SK-N-SH treated with all-trans-retinoic acid at 6 μM for 48 hours (cell line): ENCODE results near the gene SLC35E4.

ENCODE experiments used
- ATAC-seq: fragments of 200-7000 bp; cut with Tn5 transposase; 3 replicates; pipeline ENCODE4 v1.9.1; 2020; ENCODE audit warnings: mild to moderate bottlenecking, moderate library complexity
- ARNTL ChIP-seq: fragments of 450-650 bp; formaldehyde crosslinking; IDR thresholded peaks from 2 replicates; pipeline ENCODE4 v1.5.0; 2020; ENCODE audit warnings: low read depth, mild to moderate bottlenecking, moderate library complexity, borderline replicate concordance
- CREB5 ChIP-seq: fragments of 250-450 bp; sonication (Bioruptor Pico); IDR thresholded peaks from 2 replicates; pipeline ENCODE4 v1.5.1; 2020; ENCODE audit warnings: low read depth, mild to moderate bottlenecking, moderate library complexity
- CSDC2 ChIP-seq: fragments of 250-450 bp; sonication (Bioruptor Pico); IDR thresholded peaks from 2 replicates; pipeline ENCODE4 v1.5.0; 2020; ENCODE audit warnings: mild to moderate bottlenecking, moderate library complexity
- ESRRG ChIP-seq: fragments of 250-450 bp; sonication (Bioruptor Pico); IDR thresholded peaks from 2 replicates; pipeline ENCODE4 v1.6.1; 2021; ENCODE audit warnings: mild to moderate bottlenecking
- GLIS3 ChIP-seq: fragments of 250-450 bp; sonication (Bioruptor Pico); IDR thresholded peaks from 2 replicates; pipeline ENCODE4 v1.5.0; 2020; ENCODE audit warnings: mild to moderate bottlenecking, moderate library complexity
- OSR1 ChIP-seq: fragments of 250-450 bp; sonication (Bioruptor Pico); IDR thresholded peaks from 2 replicates; pipeline ENCODE4 v1.8.0; 2022; ENCODE audit warnings: moderate library complexity, mild to moderate bottlenecking, inconsistent platforms
- PATZ1 ChIP-seq: fragments of 250-450 bp; sonication (Bioruptor Pico); IDR thresholded peaks from 2 replicates; pipeline ENCODE4 v1.8.0; 2020; ENCODE audit warnings: mild to moderate bottlenecking, moderate library complexity, borderline replicate concordance
- POU6F1 ChIP-seq: fragments of 250-450 bp; sonication (Bioruptor Pico); IDR thresholded peaks from 2 replicates; pipeline ENCODE4 v1.8.0; 2021; ENCODE audit warnings: low read depth, mild to moderate bottlenecking, moderate library complexity, borderline replicate concordance
- PPARA ChIP-seq: fragments of 250-450 bp; sonication (Bioruptor Pico); IDR thresholded peaks from 2 replicates; pipeline ENCODE4 v1.5.0; 2020; ENCODE audit warnings: mild to moderate bottlenecking, borderline replicate concordance
- RARB ChIP-seq: fragments of 250-450 bp; sonication (Bioruptor Pico); IDR thresholded peaks from 2 replicates; pipeline ENCODE4 v1.8.0; 2021; ENCODE audit warnings: mild to moderate bottlenecking, moderate library complexity
- SNAI2 ChIP-seq: fragments of 250-450 bp; sonication (Bioruptor Pico); IDR thresholded peaks from 2 replicates; pipeline ENCODE4 v1.5.0; 2020; ENCODE audit warnings: mild to moderate bottlenecking, moderate library complexity
- TOX ChIP-seq: fragments of 250-450 bp; sonication (Bioruptor Pico); IDR thresholded peaks from 2 replicates; pipeline ENCODE4 v1.8.0; 2021; ENCODE audit warnings: mild to moderate bottlenecking, moderate library complexity, borderline replicate concordance
- TSHZ2 ChIP-seq: fragments of 250-450 bp; sonication (Bioruptor Pico); IDR thresholded peaks from 2 replicates; pipeline ENCODE4 v1.5.0; 2020; ENCODE audit warnings: mild to moderate bottlenecking, moderate library complexity
- ZC3H10 ChIP-seq: fragments of 250-450 bp; sonication (Bioruptor Pico); IDR thresholded peaks from 2 replicates; pipeline ENCODE4 v1.5.1; 2021; ENCODE audit warnings: mild to moderate bottlenecking, moderate library complexity
- ZFP30 ChIP-seq: fragments of 450-650 bp; formaldehyde crosslinking; IDR thresholded peaks from 2 replicates; pipeline ENCODE4 v1.5.0; 2022; ENCODE audit warnings: mild to moderate bottlenecking, moderate library complexity
- ZNF565 ChIP-seq: fragments of 450-650 bp; formaldehyde crosslinking; conservative IDR thresholded peaks from 2 replicates; pipeline ENCODE4 v1.5.0; 2020; ENCODE audit warnings: low read depth, mild to moderate bottlenecking, moderate library complexity
- ZNF70 ChIP-seq: fragments of 450-650 bp; formaldehyde crosslinking; IDR thresholded peaks from 2 replicates; pipeline ENCODE4 v1.5.0; 2020; ENCODE audit warnings: mild to moderate bottlenecking, moderate library complexity
- ZNF8 ChIP-seq: fragments of 450-650 bp; formaldehyde crosslinking; IDR thresholded peaks from 2 replicates; pipeline ENCODE4 v1.5.0; 2020; ENCODE audit warnings: mild to moderate bottlenecking, moderate library complexity

The SLC35E4 gene

GRCh38 chr22:30640839-30641430, 5.4 kb downstream of the SLC35E4 start (continued):
- no peak for TF ChIP-seq ZFP30
- no peak for TF ChIP-seq ZNF8 (CRISPR knock-in tag)
- no peak for TF ChIP-seq ESRRG (CRISPR knock-in tag)
- TF ChIP-seq CSDC2 (CRISPR knock-in tag), result no peak
- TF ChIP-seq RARB, result no peak
- no peak for TF ChIP-seq PPARA (CRISPR knock-in tag)
- TF ChIP-seq, all 23 proteins: peak for 0

GRCh38 chr22:30643055-30643875, 7.7 kb downstream of the SLC35E4 start:
- TF ChIP-seq ESRRG (CRISPR knock-in tag), result no peak
- TF ChIP-seq OSR1 (CRISPR knock-in tag), result no peak
- TF ChIP-seq TSHZ2, result no peak
- peak; percentile 22; the same call in 1 of the 3 replicates for ATAC-seq

GRCh38 chr22:30646518-30647160, 11.1 kb downstream of the SLC35E4 start:
- TF ChIP-seq RARB (no peak), PATZ1 (CRISPR knock-in tag) (no peak), PPARA (CRISPR knock-in tag) (no peak), CREB5 (CRISPR knock-in tag) (no peak), ZC3H10 (CRISPR knock-in tag) (no peak), CSDC2 (CRISPR knock-in tag) (no peak), ZNF565 (CRISPR knock-in tag) (no peak), ARNTL (CRISPR knock-in tag) (no peak), POU6F1 (no peak), ESRRG (CRISPR knock-in tag) (no peak), SNAI2 (CRISPR knock-in tag) (no peak), ZNF70 (CRISPR knock-in tag) (no peak), GLIS3 (CRISPR knock-in tag) (no peak), ZNF8 (CRISPR knock-in tag) (no peak), TSHZ2 (no peak), TOX (no peak)
- no peak for ATAC-seq
